Measurements from ENCODE around the gene DUXA. TPM values are rescaled to one million over a fixed set of nuclear protein-coding genes. Genes with fewer than 3 reads are reported as not detected.

Gene DUXA
- total and polyA plus RNA-seq, 3 experiments from 2014 or later = not detected

GRCh38 chr19:57105976-57106721 lies 61.1 kb downstream of the DUXA start:
- H3K36me3 Mint-ChIP-seq = peaks cover 0 to 4% (median 0%) of the 10 kb centered on the region in 3 donors
- H3K9me3 ChIP-seq (ENCODE audit: low read length) = peaks cover 3% of the 10 kb centered on the region
- H3K27ac ChIP-seq (ENCODE audit: low read depth, low read length) = no peak overlapping the region

More at GRCh38 chr19:57105976-57106721, 61.1 kb downstream of the DUXA start:
- Histone ChIP-seq H3K4me1 (ENCODE audit: insufficient read depth, low read length) (no peaks in the 10 kb centered on the region), H3K27me3 (ENCODE audit: insufficient read depth, low read length, poor library complexity, severe bottlenecking) (no peaks in the 10 kb centered on the region), H3K4me3 (ENCODE audit: low read length) (no peak overlapping the region), H3K36me3 (ENCODE audit: insufficient read depth, low read length) (no peaks in the 10 kb centered on the region)
- peaks cover 6 to 12% (median 7%) of the 10 kb centered on the region in 3 donors for H3K4me1 Mint-ChIP-seq
- H3K27ac Mint-ChIP-seq = no peak overlapping the region
- peaks cover 6 to 26% (median 18%) of the 10 kb centered on the region in 5 donors for H3K9me3 Mint-ChIP-seq
- ChIA-PET CTCF (no interaction called here), POLR2A (no interaction called here)
- no peak for DNase-seq
- H3K4me3 Mint-ChIP-seq = no peak overlapping the region
- peaks cover 6 to 21% of the 10 kb centered on the region in 2 donors for H3K27me3 Mint-ChIP-seq

Other genes with a start within 250 kb of the DUXA start
- gene USP29, start 47.5 kb downstream of the DUXA start, total RNA-seq = not detected
- not detected for gene USP29, start 47.5 kb downstream of the DUXA start, polyA plus RNA-seq
- gene ZIM3, start 22.3 kb downstream of the DUXA start, total RNA-seq = not detected
- not detected for gene ZIM3, start 22.3 kb downstream of the DUXA start, polyA plus RNA-seq
- gene ZNF264, start 24.0 kb upstream of the DUXA start, total RNA-seq = 10 to 100 TPM; 26.6 to 27.8 TPM
- gene ZNF264, start 24.0 kb upstream of the DUXA start, polyA plus RNA-seq = 13.0 TPM
- gene AURKC, start 63.5 kb upstream of the DUXA start, total RNA-seq = 1 to 10 TPM; 1.3 to 2.7 TPM
- not detected for gene AURKC, start 63.5 kb upstream of the DUXA start, polyA plus RNA-seq
- gene ZNF805, start 73.1 kb upstream of the DUXA start, total RNA-seq = 10 to 100 TPM; 11.1 to 11.7 TPM
- 4.0 TPM for gene ZNF805, start 73.1 kb upstream of the DUXA start, polyA plus RNA-seq
- 10 to 100 TPM; 45.5 to 52.0 TPM for gene ZNF460, start 113.0 kb upstream of the DUXA start, total RNA-seq
- 7.5 TPM for gene ZNF460, start 113.0 kb upstream of the DUXA start, polyA plus RNA-seq
- 1 to 10 TPM; 9.0 to 9.3 TPM for gene ZNF543, start 153.0 kb upstream of the DUXA start, total RNA-seq
- 6.0 TPM for gene ZNF543, start 153.0 kb upstream of the DUXA start, polyA plus RNA-seq
- gene ZNF304, start 183.8 kb upstream of the DUXA start, total RNA-seq = 10 to 100 TPM in 1 of 2 experiments, 1 to 10 TPM in 1; 9.4 to 10.3 TPM
- 3.2 TPM for gene ZNF304, start 183.8 kb upstream of the DUXA start, polyA plus RNA-seq
- gene TRAPPC2B, start 196.1 kb upstream of the DUXA start, total RNA-seq = 1 to 10 TPM; 7.0 to 7.7 TPM
- gene TRAPPC2B, start 196.1 kb upstream of the DUXA start, polyA plus RNA-seq = 22.5 TPM
- 1 to 10 TPM; 2.2 to 3.3 TPM for gene ZNF547, start 196.1 kb upstream of the DUXA start, total RNA-seq
- gene ZNF547, start 196.1 kb upstream of the DUXA start, polyA plus RNA-seq = 1.7 TPM
- gene ZNF548, start 222.4 kb upstream of the DUXA start, total RNA-seq = 10 to 100 TPM; 19.2 to 19.5 TPM
- gene ZNF548, start 222.4 kb upstream of the DUXA start, polyA plus RNA-seq = 19.9 TPM
- gene ZNF17, start 243.7 kb upstream of the DUXA start, total RNA-seq = 10 to 100 TPM; 11.5 to 17.0 TPM
- 6.5 TPM for gene ZNF17, start 243.7 kb upstream of the DUXA start, polyA plus RNA-seq

All from CD8-positive, alpha-beta memory T cell (primary cell).